CD8-positive, alpha-beta memory T cell (primary cell): Measurements from ENCODE around the gene LDLRAP1. TPM values are rescaled to one million over a fixed set of nuclear protein-coding genes. Genes with fewer than 3 reads are reported as not detected.
"Not testable (repeated sequence)": the region's sequence is repeated elsewhere in the genome, so short reads cannot be mapped to it uniquely, and the experiment has no call there.

ENCODE experiments used
- CTCF ChIA-PET: fragments of 350-600 bp; sonication (Branson Sonifier 250); formaldehyde crosslinking; loops from one replicate; lab custom pipeline; 2021; ENCODE audit warnings: antibody characterized with exemption; lab: Charles Lee
- POLR2A ChIA-PET: fragments of 350-600 bp; sonication (Branson Sonifier 250); formaldehyde crosslinking; loops from one replicate; lab custom pipeline; 2021; ENCODE audit warnings: antibody characterized with exemption; lab: Charles Lee
- DNase-seq, 5 donors: peaks; one replicate each; pipeline versions ENCODE4 v3.0.0 to v3.0.0-alpha.2; 2020 to 2022; ENCODE audit warnings: mixed read lengths in 1 of 5
- H3K27ac ChIP-seq: one replicate; pipeline ENCODE4 v1.7.0; 2013; ENCODE audit warnings: low read depth, mild to moderate bottlenecking, low read length, moderate library complexity
- H3K27me3 ChIP-seq: 2 replicates; pipeline ENCODE4 v1.7.0; 2013; ENCODE audit warnings: low read length, mild to moderate bottlenecking; ENCODE audit not compliant: insufficient read depth, poor library complexity, severe bottlenecking
- H3K36me3 ChIP-seq: 2 replicates; pipeline ENCODE4 v1.7.0; 2013; ENCODE audit warnings: mild to moderate bottlenecking, low read length, moderate library complexity; ENCODE audit not compliant: insufficient read depth
- H3K4me1 ChIP-seq: 2 replicates; pipeline ENCODE4 v1.7.0; 2013; ENCODE audit warnings: mild to moderate bottlenecking, low read length, moderate library complexity; ENCODE audit not compliant: insufficient read depth
- H3K4me3 ChIP-seq: 2 replicates; pipeline ENCODE4 v1.7.0; 2013; ENCODE audit warnings: mild to moderate bottlenecking, low read length
- H3K9me3 ChIP-seq: 2 replicates; pipeline ENCODE4 v1.7.0; 2013; ENCODE audit warnings: mild to moderate bottlenecking, low read length
- H3K27ac Mint-ChIP-seq, 8 donors: one replicate each; pipeline ENCODE4 v1.8.0; 2020 to 2021; ENCODE audit warnings: mixed read lengths in 8 of 8, mild to moderate bottlenecking in 6 of 8, inconsistent platforms in 3 of 8, moderate library complexity in 3 of 8
- H3K27me3 Mint-ChIP-seq, 2 donors: one replicate each; pipeline ENCODE4 v1.8.0; 2020 to 2021; ENCODE audit warnings: mixed read lengths in 2 of 2, mild to moderate bottlenecking in 1 of 2, moderate library complexity in 1 of 2
- H3K36me3 Mint-ChIP-seq, 3 donors: one replicate each; pipeline ENCODE4 v1.8.0; 2020 to 2021; ENCODE audit warnings: mixed read lengths in 3 of 3, inconsistent platforms in 1 of 3, mild to moderate bottlenecking in 1 of 3
- H3K4me1 Mint-ChIP-seq, 3 donors: one replicate each; pipeline ENCODE4 v1.8.0; 2020 to 2021; ENCODE audit warnings: mixed read lengths in 3 of 3, inconsistent platforms in 1 of 3, mild to moderate bottlenecking in 1 of 3
- H3K4me3 Mint-ChIP-seq, 7 donors: one replicate each; pipeline ENCODE4 v1.8.0; 2020 to 2021; ENCODE audit warnings: mixed read lengths in 7 of 7, mild to moderate bottlenecking in 6 of 7, moderate library complexity in 4 of 7, inconsistent platforms in 2 of 7
- H3K9me3 Mint-ChIP-seq, 5 donors: one replicate each; pipeline ENCODE4 v1.8.0; 2020 to 2022; ENCODE audit warnings: mixed read lengths in 5 of 5, mild to moderate bottlenecking in 3 of 5, moderate library complexity in 2 of 5, inconsistent platforms in 1 of 5
- polyA plus RNA-seq: library from polyadenylated mRNA; unstranded; fragments of 300-500 nt; fragmentation: Illumina TruSeq; gene quantifications from one replicate; pipeline ENCODE4 v1.2.3, GENCODE V29; 2021
- total RNA-seq, 2 experiments: library from RNA; stranded (reverse); gene quantifications; one replicate each; pipeline ENCODE4 v1.2.3, GENCODE V29; 2021

Gene LDLRAP1
- total and polyA plus RNA-seq, 3 experiments from 2014 or later = 21.1 to 302 (median 22.0) TPM

DNA sequence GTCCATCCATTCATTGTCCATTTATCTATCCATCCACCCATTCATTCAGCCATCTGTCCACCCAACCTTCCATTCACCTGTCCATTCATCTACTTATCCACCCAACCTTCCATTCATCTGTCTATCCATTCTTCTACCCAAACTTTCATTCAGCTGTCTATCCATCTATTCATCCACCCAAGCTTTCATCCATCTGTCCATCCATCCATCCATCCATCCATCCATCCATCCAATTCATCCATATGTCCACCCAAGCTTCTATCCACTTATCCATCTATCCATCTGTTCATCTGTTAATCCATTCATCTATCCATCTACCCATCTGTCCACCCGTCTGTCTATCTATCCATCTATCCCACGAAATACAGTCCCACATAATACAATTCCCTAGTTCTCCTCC lies 51.6 kb downstream of the LDLRAP1 start:
- POLR2A ChIA-PET = no interaction called here

DNA sequence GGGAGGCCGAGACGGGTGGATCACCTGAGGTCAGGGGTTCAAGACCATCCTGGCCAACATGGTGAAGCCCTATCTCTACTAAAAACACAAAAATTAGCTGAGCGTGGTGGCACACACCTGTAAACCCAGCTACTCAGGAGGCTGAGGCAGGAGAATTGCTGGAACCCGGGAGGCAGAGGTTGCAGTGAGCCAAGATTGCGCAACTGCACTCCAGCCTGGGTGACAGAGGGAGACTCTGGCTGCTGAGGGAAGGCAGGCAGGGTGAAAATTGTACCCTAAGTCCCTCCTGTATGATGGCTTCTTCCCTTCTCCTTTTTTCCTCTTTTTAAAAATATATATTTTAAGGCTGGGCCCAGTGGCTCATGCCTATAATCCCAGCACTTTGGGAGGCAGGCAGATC lies 53.2 kb downstream of the LDLRAP1 start:
- H3K27ac ChIP-seq, H3K27me3 Mint-ChIP-seq, H3K36me3 ChIP-seq, H3K4me1 Mint-ChIP-seq, DNase-seq, POLR2A ChIA-PET, H3K27me3 ChIP-seq, H3K9me3 ChIP-seq, H3K36me3 Mint-ChIP-seq, H3K4me1 ChIP-seq, H3K4me3 ChIP-seq, H3K9me3 Mint-ChIP-seq, H3K27ac Mint-ChIP-seq, H3K4me3 Mint-ChIP-seq: not testable (repeated sequence)
- CTCF ChIA-PET = interaction anchor here (0.7 kb wide), 1 partner anchor 201 kb away, joined by 3 read pairs; no protein-coding TSS in a partner anchor

More for the DNA sequence above, 51.6 kb downstream of the LDLRAP1 start:
- Histone ChIP-seq H3K4me1 (peaks cover 7% of the 10 kb centered on the region), H3K9me3 (no peaks in the 10 kb centered on the region), H3K27me3 (no peaks in the 10 kb centered on the region), H3K27ac (no peak overlapping the region), H3K36me3 (no peaks in the 10 kb centered on the region), H3K4me3 (no peak overlapping the region)
- Mint-ChIP-seq H3K36me3 (no peaks in the 10 kb centered on the region), H3K9me3 (peaks cover 0 to 1% (median 0%) of the 10 kb centered on the region in 5 donors), H3K4me3 (no peak overlapping the region), H3K4me1 (peaks cover 7 to 10% (median 8%) of the 10 kb centered on the region in 3 donors), H3K27ac (peak overlapping the region in 1 of 8 donors; percentile 1), H3K27me3 (no peaks in the 10 kb centered on the region)
- no peak for DNase-seq
- CTCF ChIA-PET = interaction anchor here (1.0 kb wide), 1 partner anchor 91 kb away, joined by 3 read pairs; no protein-coding TSS in a partner anchor

DNA sequence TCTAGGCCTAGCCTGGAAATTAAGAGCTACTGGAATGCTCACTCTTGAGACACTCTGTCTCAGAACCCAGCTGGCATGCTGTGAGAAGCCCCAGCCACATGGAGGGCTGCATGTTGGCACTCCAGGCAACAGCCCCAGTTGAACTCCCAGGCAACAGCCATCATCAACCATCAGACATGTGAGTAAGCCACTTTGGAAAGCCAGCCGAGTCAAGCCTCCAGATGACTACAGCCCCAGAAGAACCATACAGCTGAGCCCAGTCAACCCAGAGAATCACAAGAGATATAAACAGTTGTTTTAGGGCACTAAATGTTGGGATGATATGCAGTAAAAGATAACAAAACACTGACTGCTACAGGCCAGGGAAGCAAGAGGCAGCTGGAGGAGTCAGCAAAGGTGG lies 55.5 kb downstream of the LDLRAP1 start:
- Histone ChIP-seq H3K27ac (no peak overlapping the region), H3K4me3 (no peak overlapping the region), H3K4me1 (no peaks in the 10 kb centered on the region), H3K36me3 (no peaks in the 10 kb centered on the region), H3K27me3 (no peaks in the 10 kb centered on the region), H3K9me3 (no peaks in the 10 kb centered on the region)
- Mint-ChIP-seq H3K27me3 (no peaks in the 10 kb centered on the region), H3K27ac (peak overlapping the region in 1 of 8 donors; percentile 48), H3K9me3 (peaks cover 0 to 1% (median 0%) of the 10 kb centered on the region in 5 donors), H3K36me3 (no peaks in the 10 kb centered on the region), H3K4me1 (no peaks in the 10 kb centered on the region), H3K4me3 (no peak overlapping the region)
- no peak for DNase-seq
- ChIA-PET CTCF (interaction anchor here (1.0 to 1.8 kb wide), 4 partner anchors 11 to 197 kb away, joined by 3 to 5 read pairs (median 4); no protein-coding TSS in a partner anchor), POLR2A (interaction anchor here (0.6 to 0.7 kb wide), 2 partner anchors 197 to 342 kb away, joined by 3 to 9 read pairs; no protein-coding TSS in a partner anchor)

DNA sequence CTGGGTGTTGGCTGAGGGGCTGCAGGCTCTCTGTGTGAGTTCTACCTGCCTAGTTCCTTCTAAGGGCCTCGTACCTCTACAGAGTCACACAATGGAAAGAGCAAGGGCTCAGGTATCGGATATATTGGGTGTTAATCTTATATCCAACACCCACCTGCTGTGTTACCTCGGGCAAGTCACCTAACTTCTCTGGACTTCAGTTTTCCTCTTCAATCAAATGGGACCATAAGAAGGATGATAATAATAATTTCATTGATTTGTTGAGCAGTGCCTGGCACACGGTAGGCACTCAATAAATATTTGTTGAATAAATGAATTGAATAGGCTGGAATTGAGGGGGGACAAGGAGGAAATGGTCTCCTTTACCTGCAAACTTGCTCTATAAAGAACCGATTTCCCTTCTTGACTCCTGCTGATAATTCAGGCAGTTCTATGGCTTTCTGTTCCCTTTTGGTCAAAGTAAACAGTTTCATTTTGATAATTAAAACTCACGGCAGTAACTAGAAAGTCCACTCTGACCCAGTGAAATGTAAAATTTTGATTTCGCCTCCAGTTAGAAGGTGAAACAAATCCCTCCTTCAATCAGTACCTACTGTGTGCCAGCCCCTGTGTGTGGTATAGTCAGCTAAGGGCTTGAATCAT lies 56.7 kb downstream of the LDLRAP1 start:
- no peak overlapping the region for H3K4me3 ChIP-seq
- Mint-ChIP-seq H3K4me3 (no peak overlapping the region), H3K27me3 (peaks cover 0 to under 1% of the 10 kb centered on the region in 2 donors), H3K36me3 (no peaks in the 10 kb centered on the region), H3K27ac (peak overlapping the region in 1 of 8 donors; percentile 17), H3K9me3 (peaks cover 0 to 1% (median 0%) of the 10 kb centered on the region in 5 donors), H3K4me1 (no peaks in the 10 kb centered on the region)
- H3K4me1 ChIP-seq = no peaks in the 10 kb centered on the region
- H3K9me3 ChIP-seq = no peaks in the 10 kb centered on the region
- ChIA-PET CTCF (no interaction called here), POLR2A (no interaction called here)
- no peaks in the 10 kb centered on the region for H3K36me3 ChIP-seq
- no peak overlapping the region for H3K27ac ChIP-seq
- DNase-seq = no peak
- no peaks in the 10 kb centered on the region for H3K27me3 ChIP-seq

DNA sequence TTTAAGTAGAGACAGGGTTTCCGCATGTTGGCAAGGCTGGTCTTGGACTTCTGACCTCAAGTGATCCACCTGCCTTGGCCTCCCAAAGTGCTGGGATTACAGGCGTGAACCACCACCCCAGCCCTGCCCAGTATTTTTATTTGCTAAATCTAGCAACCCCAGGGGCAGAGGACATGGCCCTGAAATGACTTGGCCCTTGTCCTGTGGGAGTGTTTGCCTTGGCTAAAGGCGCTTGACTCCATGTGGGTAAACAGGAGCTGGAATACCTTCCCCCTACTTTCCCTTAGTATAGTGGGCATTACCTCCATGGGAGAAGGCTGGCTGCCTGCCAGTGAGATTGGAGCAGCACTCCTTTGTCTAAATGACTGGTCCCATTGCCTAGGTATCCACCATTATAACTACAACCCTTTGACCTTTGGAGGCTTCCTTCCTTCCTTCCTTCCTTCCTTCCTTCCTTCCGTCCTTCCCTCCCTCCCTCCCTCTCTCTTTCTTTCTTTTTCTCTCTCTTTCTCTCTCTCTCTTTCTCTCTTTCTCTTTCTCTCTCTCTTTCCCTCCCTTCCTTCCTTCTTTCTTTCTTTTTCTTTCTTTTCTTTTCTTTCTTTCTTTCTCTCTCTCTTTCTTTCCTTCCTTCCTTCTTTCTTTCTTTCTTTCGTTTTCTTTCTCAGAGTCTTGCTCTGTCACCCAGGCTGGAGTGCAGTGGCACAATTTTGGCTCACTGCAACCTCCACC lies 57.7 kb downstream of the LDLRAP1 start:
- POLR2A ChIA-PET, H3K4me1 Mint-ChIP-seq, CTCF ChIA-PET: not testable (repeated sequence)

DNA sequence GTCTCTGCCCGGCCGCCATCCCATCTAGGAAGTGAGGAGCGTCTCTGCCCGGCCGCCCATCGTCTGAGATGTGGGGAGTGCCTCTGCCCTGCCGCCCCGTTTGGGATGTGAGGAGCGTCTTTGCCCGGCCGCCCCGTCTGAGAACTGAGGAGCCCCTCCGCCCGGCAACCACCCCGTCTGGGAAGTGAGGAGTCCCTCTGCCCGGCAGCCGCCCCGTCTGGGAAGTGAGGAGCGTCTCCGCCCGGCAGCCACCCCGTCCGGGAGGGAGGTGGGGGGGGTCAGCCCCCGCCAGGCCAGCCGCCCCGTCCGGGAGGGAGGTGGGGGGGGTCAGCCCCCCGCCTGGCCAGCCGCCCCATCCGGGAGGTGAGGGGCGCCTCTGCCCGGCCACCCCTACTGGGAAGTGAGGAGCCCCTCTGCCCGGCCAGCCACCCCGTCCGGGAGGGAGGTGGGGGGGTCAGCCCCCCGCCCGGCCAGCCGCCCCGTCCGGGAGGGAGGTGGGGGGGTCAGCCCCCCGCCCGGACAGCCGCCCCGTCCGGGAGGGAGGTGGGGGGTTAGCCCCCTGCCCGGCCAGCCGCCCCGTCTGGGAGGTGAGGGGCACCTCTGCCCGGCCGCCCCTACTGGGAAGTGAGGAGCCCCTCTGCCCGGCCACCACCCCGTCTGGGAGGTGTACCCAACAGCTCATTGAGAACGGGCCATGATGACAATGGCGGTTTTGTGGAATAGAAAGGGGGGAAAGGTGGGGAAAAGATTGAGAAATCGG lies 60.6 kb downstream of the LDLRAP1 start:
- H3K9me3 ChIP-seq, POLR2A ChIA-PET, CTCF ChIA-PET, H3K27me3 ChIP-seq, H3K4me3 Mint-ChIP-seq, DNase-seq, H3K9me3 Mint-ChIP-seq, H3K4me1 ChIP-seq, H3K27me3 Mint-ChIP-seq, H3K27ac Mint-ChIP-seq, H3K36me3 ChIP-seq, H3K27ac ChIP-seq, H3K36me3 Mint-ChIP-seq, H3K4me3 ChIP-seq: not testable (repeated sequence)
- H3K4me1 Mint-ChIP-seq = peaks cover 4 to 11% (median 8%) of the 10 kb centered on the region in 3 donors

More for the DNA sequence above, 57.7 kb downstream of the LDLRAP1 start:
- H3K36me3 Mint-ChIP-seq, H3K4me1 ChIP-seq, DNase-seq, H3K27ac Mint-ChIP-seq, H3K9me3 ChIP-seq, H3K27ac ChIP-seq, H3K4me3 ChIP-seq, H3K36me3 ChIP-seq, H3K9me3 Mint-ChIP-seq, H3K27me3 ChIP-seq, H3K27me3 Mint-ChIP-seq, H3K4me3 Mint-ChIP-seq: not testable (repeated sequence)

DNA sequence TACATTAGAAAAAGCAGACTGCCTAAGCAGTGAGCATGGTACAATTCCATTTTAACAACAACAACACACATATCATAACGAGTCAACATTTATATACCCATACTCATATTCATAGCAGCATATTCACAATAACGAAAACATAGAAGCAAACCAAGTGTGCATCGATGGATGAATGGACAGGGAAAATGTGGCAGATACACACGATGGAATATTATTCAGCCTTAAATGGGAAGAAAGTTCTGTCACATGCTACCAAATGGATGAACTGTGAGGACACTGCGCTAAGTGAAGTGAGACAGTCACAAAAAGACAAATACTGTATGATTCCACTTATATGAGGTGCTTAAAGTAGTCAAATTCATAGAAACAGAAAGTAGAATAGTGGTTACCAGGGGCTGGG lies 63.7 kb downstream of the LDLRAP1 start:
- Mint-ChIP-seq H3K27ac (peak overlapping the region in 2 of 8 donors; percentile 1 to 18), H3K4me1 (peaks cover 4 to 20% (median 19%) of the 10 kb centered on the region in 3 donors), H3K36me3 (no peaks in the 10 kb centered on the region), H3K9me3 (no peaks in the 10 kb centered on the region), H3K27me3 (peaks cover 4 to 5% of the 10 kb centered on the region in 2 donors), H3K4me3 (peak overlapping the region in 1 of 7 donors; percentile 62)
- H3K4me1 ChIP-seq = no peaks in the 10 kb centered on the region
- POLR2A ChIA-PET = interaction anchor here (0.7 kb wide), 1 partner anchor 192 kb away, joined by 3 read pairs; no protein-coding TSS in a partner anchor
- no peak for DNase-seq
- H3K27ac ChIP-seq = no peak overlapping the region
- H3K9me3 ChIP-seq = no peaks in the 10 kb centered on the region
- no peaks in the 10 kb centered on the region for H3K36me3 ChIP-seq
- CTCF ChIA-PET = interaction anchor here (0.9 kb wide), 1 partner anchor 35 kb away, joined by 3 read pairs; no protein-coding TSS in a partner anchor
- no peaks in the 10 kb centered on the region for H3K27me3 ChIP-seq
- H3K4me3 ChIP-seq = no peak overlapping the region
